Measurements from ENCODE around the gene USP17L29.
"Not testable (repeated sequence)": the region's sequence is repeated elsewhere in the genome, so short reads cannot be mapped to it uniquely, and the experiment has no call there.

Gene USP17L29

GRCh38 chr4:9353338-9353737, at the start of gene USP17L29:
TSS of gene USP17L29 (plus strand) at chr4:9353638. CDS start at chr4:9353638, 0 bp downstream.
- not testable (repeated sequence) for H3K27ac ChIP-seq

DNA sequence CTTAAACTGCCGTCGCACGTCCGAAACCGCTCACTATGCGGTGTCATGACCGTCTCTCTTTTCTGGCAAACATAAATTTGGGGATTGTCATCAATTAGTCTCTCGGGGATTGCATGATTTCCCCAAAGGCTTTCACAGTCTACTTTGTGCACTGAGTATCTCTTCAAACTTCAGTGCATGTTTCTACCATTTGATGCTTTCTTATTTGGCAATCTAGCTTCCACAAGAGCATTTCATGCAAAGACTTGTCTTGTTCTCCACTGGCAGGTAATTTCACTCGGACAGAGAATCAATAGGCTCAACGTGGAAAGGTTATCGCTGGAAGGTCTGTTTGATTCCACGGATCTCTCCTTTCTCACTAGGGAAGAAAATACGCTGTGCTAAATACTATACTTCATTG, 29.2 kb upstream of the USP17L29 start:
- H3K27ac ChIP-seq, result not testable (repeated sequence)

- H3K27ac ChIP-seq, result not testable (repeated sequence)
Measured at GRCh38 chr4:9324865-9325264, 28.6 kb upstream of the USP17L29 start, which contains the start of gene USP17L24. TSS of gene USP17L24 (plus strand) at chr4:9325165. CDS start at chr4:9325165, 0 bp downstream.

DNA sequence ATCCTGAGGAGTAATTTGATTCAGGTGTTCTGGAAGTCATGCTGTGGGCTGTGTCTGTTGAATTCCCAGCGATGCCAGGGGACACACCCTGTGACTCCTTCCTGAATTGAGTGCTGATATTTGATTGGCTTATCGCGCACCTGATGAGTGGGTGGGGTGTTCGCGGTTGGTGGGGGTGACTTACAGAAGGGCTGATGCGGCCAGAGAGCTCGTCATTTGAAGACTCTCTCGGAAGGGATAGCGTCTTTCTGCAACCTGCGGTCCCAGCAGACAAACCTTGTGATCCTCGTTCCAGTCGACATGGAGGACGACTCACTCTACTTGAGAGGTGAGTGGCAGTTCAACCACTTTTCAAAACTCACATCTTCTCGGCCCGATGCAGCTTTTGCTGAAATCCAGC, 23.8 kb upstream of the USP17L29 start, which contains the start of gene USP17L25:
TSS of gene USP17L25 (plus strand) at position 301 of the 400 bp plus-strand sequence. CDS start at position 301, 0 bp downstream.
- H3K27ac ChIP-seq, result not testable (repeated sequence)

DNA sequence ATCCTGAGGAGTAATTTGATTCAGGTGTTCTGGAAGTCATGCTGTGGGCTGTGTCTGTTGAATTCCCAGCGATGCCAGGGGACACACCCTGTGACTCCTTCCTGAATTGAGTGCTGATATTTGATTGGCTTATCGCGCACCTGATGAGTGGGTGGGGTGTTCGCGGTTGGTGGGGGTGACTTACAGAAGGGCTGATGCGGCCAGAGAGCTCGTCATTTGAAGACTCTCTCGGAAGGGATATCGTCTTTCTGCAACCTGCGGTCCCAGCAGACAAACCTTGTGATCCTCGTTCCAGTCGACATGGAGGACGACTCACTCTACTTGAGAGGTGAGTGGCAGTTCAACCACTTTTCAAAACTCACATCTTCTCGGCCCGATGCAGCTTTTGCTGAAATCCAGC, 19.1 kb upstream of the USP17L29 start, which contains the start of gene USP17L26:
TSS of gene USP17L26 (plus strand) at position 301 of the 400 bp plus-strand sequence. CDS start at position 301, 0 bp downstream.
- not testable (repeated sequence) for H3K27ac ChIP-seq

DNA sequence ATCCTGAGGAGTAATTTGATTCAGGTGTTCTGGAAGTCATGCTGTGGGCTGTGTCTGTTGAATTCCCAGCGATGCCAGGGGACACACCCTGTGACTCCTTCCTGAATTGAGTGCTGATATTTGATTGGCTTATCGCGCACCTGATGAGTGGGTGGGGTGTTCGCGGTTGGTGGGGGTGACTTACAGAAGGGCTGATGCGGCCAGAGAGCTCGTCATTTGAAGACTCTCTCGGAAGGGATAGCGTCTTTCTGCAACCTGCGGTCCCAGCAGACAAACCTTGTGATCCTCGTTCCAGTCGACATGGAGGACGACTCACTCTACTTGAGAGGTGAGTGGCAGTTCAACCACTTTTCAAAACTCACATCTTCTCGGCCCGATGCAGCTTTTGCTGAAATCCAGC, 14.3 kb upstream of the USP17L29 start, which contains the start of gene USP17L5:
TSS of gene USP17L5 (plus strand) at position 301 of the 400 bp plus-strand sequence. CDS start at position 301, 0 bp downstream.
- not testable (repeated sequence) for H3K27ac ChIP-seq

DNA sequence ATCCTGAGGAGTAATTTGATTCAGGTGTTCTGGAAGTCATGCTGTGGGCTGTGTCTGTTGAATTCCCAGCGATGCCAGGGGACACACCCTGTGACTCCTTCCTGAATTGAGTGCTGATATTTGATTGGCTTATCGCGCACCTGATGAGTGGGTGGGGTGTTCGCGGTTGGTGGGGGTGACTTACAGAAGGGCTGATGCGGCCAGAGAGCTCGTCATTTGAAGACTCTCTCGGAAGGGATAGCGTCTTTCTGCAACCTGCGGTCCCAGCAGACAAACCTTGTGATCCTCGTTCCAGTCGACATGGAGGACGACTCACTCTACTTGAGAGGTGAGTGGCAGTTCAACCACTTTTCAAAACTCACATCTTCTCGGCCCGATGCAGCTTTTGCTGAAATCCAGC, 9.6 kb upstream of the USP17L29 start, which contains the start of gene USP17L27:
TSS of gene USP17L27 (plus strand) at position 301 of the 400 bp plus-strand sequence. CDS start at position 301, 0 bp downstream.
- not testable (repeated sequence) for H3K27ac ChIP-seq

DNA sequence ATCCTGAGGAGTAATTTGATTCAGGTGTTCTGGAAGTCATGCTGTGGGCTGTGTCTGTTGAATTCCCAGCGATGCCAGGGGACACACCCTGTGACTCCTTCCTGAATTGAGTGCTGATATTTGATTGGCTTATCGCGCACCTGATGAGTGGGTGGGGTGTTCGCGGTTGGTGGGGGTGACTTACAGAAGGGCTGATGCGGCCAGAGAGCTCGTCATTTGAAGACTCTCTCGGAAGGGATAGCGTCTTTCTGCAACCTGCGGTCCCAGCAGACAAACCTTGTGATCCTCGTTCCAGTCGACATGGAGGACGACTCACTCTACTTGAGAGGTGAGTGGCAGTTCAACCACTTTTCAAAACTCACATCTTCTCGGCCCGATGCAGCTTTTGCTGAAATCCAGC, 4.8 kb upstream of the USP17L29 start, which contains the start of gene USP17L28:
TSS of gene USP17L28 (plus strand) at position 301 of the 400 bp plus-strand sequence. CDS start at position 301, 0 bp downstream.
- not testable (repeated sequence) for H3K27ac ChIP-seq

DNA sequence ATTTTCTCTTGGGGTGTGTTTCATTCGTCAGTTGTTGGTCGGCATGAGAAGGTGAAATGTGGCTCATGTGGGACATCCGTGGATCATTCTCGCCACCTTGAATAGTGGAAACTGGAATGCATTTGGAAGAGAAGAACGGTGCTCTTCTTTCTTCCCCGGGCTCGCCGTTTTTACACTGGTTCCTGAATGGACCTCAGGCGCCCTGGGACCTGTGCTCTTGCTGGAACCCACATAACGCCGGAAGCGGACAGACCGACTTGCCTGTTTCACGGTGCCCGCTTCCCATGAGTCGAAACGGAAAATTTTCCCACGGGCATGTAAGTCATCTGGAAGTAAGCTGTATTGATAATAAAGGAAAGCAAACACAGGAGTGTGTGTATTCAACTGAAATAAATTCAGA, 2.6 kb upstream of the USP17L29 start:
- H3K27ac ChIP-seq, result not testable (repeated sequence)

GRCh38 chr4:9362829-9363228, 9.4 kb downstream of the USP17L29 start, which contains the start of gene USP17L30:
TSS of gene USP17L30 (plus strand) at chr4:9363129. CDS start at chr4:9363129, 0 bp downstream.
- H3K27ac ChIP-seq, result not testable (repeated sequence)

DNA sequence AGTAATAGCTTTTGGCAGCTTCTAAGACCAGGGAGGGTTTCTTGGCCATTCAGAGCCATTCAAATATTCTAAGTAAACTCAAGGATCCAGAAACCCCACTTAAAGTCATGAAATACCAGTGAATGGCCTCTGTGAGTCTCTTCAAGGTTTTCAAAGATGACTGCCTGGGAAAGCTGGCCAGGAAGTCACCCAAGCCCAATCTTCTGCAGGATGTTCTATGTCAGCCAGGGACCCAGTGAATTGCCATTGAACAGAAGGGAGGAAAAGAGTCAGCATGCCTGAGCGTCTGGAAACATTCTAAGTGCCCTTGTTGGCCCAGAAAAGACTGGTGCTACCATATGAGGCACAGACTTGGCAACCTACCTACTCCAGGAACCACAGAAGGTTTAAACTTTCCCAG, 26.4 kb downstream of the USP17L29 start:
- H3K27ac ChIP-seq, result not testable (repeated sequence)

DNA sequence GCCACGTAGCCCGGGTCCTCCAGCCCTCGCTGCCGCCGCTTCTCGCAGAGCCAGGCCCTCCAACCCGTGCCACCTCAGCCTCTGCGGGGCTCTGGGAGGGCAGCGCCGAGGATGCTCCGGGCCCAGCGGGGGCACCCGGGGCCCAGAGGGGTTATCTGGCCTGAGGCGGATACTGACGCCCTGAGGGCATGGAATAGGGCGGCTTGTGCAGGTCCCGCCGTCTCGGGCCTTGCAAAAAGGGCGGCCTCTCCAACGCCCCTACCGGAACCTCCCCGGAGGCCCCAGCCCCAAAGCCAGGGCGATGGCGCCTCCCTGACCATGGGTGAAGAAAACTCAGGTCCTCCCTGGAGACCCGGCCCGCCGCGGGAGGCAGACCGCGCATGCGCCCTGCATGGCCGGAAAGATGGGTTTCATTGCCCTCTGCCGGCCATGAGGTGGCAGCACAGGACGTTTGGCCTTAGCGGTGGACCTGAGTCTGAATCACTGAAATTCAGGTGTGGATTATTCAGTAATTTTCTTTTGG, 27.6 kb downstream of the USP17L29 start:
- TF ChIP-seq CTCF (conservative IDR thresholded peaks at IDR 0.05), result peak; percentile 74

GRCh38 chr4:9384126-9384525, 30.7 kb downstream of the USP17L29 start:
- TF ChIP-seq CTCF (conservative IDR thresholded peaks at IDR 0.05), result no peak
- H3K27ac ChIP-seq, result no peak overlapping the region

More for the DNA sequence above, 27.6 kb downstream of the USP17L29 start:
- H3K27ac ChIP-seq, result not testable (repeated sequence)

GRCh38 chr4:9389001-9389400, 35.6 kb downstream of the USP17L29 start:
- H3K27ac ChIP-seq, result not testable (repeated sequence)
